ENCODE data around the gene ERC1.

ERC1 gene

DNA sequence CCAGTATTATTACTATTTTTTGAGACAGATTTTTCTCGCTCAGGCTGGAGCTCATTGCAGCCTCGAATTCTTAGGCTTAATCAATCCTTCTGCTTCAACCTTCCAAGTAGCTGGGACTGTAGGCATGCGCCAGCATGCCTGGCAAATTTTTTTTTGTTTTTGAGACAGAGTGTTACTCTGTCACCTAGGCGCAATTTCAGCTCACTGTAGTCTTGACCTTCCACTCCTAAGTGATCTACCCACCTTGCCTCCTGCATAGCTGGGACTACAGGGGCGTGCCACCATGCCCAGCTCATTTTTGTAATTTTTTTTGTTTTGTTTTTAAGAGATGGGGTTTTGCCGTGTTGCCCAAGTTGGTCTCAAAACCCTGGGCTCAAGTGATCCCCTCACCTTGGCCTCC lies 15.2 kb downstream of the ERC1 start:
- H3K4me3 ChIP-seq (ENCODE audit: low read depth, low read length): no peak overlapping the region
- no peak for TF ChIP-seq CTCF (IDR thresholded peaks at IDR 0.05; ENCODE audit: insufficient read depth, low read length, missing control alignments)
- no peak for DNase-seq (ENCODE audit: low read depth, low spot score)
- ChIA-PET CTCF (interaction anchor here (1.1 kb wide), 1 partner anchor 14 kb away, joined by 3 read pairs; no protein-coding TSS in a partner anchor), POLR2A (no interaction called here)

GRCh38 chr12:1007276-1007675 lies 16.3 kb downstream of the ERC1 start:
- CTCF ChIA-PET: no interaction called here

GRCh38 chr12:1007994-1008393 lies 17.0 kb downstream of the ERC1 start:
- H3K4me3 ChIP-seq (ENCODE audit: low read depth, low read length): no peak overlapping the region
- POLR2A ChIA-PET: no interaction called here
- no peak for DNase-seq (ENCODE audit: low read depth, low spot score)
- CTCF ChIA-PET: interaction anchor here (0.9 kb wide), 2 partner anchors 85 to 432 kb away, joined by 3 read pairs; no protein-coding TSS in a partner anchor
- no peak for TF ChIP-seq CTCF (IDR thresholded peaks at IDR 0.05; ENCODE audit: insufficient read depth, low read length, missing control alignments)

More at GRCh38 chr12:1007276-1007675, 16.3 kb downstream of the ERC1 start:
- no peak for DNase-seq (ENCODE audit: low read depth, low spot score)
- no peak overlapping the region for H3K4me3 ChIP-seq (ENCODE audit: low read depth, low read length)
- TF ChIP-seq CTCF (IDR thresholded peaks at IDR 0.05; ENCODE audit: insufficient read depth, low read length, missing control alignments): no peak
- POLR2A ChIA-PET: no interaction called here

GRCh38 chr12:1011091-1011490 lies 20.1 kb downstream of the ERC1 start:
- no peak overlapping the region for H3K4me3 ChIP-seq (ENCODE audit: low read depth, low read length)
- POLR2A ChIA-PET: no interaction called here
- no peak for DNase-seq (ENCODE audit: low read depth, low spot score)
- no peak for TF ChIP-seq CTCF (IDR thresholded peaks at IDR 0.05; ENCODE audit: insufficient read depth, low read length, missing control alignments)
- CTCF ChIA-PET: no interaction called here

GRCh38 chr12:1013618-1014489 lies 22.8 kb downstream of the ERC1 start:
- TF ChIP-seq CTCF (IDR thresholded peaks at IDR 0.05; ENCODE audit: insufficient read depth, low read length, missing control alignments): no peak
- CTCF ChIA-PET: no interaction called here
- POLR2A ChIA-PET: interaction anchor here (0.7 to 1.0 kb wide), 2 partner anchors 23 to 1086 kb away, joined by 3 read pairs; partner anchors contain the start of gene ERC1
- no peak for DNase-seq (ENCODE audit: low read depth, low spot score)
- no peak overlapping the region for H3K4me3 ChIP-seq (ENCODE audit: low read depth, low read length)

- no peak for TF ChIP-seq CTCF (IDR thresholded peaks at IDR 0.05; ENCODE audit: insufficient read depth, low read length, missing control alignments)
- DNase-seq (ENCODE audit: low read depth, low spot score): no peak
- no peak overlapping the region for H3K4me3 ChIP-seq (ENCODE audit: low read depth, low read length)
- CTCF ChIA-PET: no interaction called here
- POLR2A ChIA-PET: interaction anchor here (0.5 kb wide), 1 partner anchor 28 kb away, joined by 3 read pairs; no protein-coding TSS in a partner anchor
Measured at GRCh38 chr12:1019283-1019682, 28.3 kb downstream of the ERC1 start.
